Measurements from ENCODE around the gene ARSH. TPM values are rescaled to one million over a fixed set of nuclear protein-coding genes. Genes with fewer than 3 reads are reported as not detected.

The ARSH gene
- total RNA-seq, 1 experiment from 2014 or later: not detected

DNA sequence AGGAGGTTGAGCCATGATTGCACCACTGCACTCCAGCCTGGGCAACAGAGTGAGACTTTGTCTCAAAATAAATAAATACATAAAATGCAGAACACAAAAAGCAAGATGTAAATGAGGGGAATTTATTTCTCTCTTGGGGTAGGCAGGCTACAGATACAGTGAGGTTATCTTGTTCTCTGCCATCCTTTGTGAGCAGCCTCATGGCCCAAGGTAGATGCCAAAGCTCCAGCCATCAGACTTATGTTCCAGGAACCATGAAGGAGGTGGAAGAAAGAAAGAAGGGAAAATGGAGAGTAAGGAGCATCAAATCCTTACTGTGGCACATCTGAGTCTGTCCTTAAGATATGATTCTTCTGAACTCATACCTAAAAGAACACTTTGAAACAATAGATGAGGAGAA lies 11.1 kb downstream of the ARSH start:
- CTCF ChIA-PET: no interaction called here
- intact Hi-C loops (cut with micrococcal nuclease): no loop called here

More for the DNA sequence above, 11.1 kb downstream of the ARSH start:
- H3K9me3 ChIP-seq (ENCODE audit: control insufficient read depth in 1 of 2, insufficient read depth in 1 of 2, low read depth in 1 of 2, low read length in 2 of 2): no peaks in the 10 kb centered on the region
- no peak overlapping the region for H3K4me2 ChIP-seq (ENCODE audit: low read length)
- no peak overlapping the region for H3K9ac ChIP-seq (ENCODE audit: low read length)
- no peak overlapping the region for H3K4me3 ChIP-seq (replicated peaks in 1 of 2; ENCODE audit: low read depth in 1 of 2, low read length in 2 of 2)
- H3K27me3 ChIP-seq (ENCODE audit: insufficient read depth, low read length): no peaks in the 10 kb centered on the region
- H3K79me2 ChIP-seq (ENCODE audit: insufficient read depth, low read length): no peaks in the 10 kb centered on the region
- no peaks in the 10 kb centered on the region for H3K4me1 ChIP-seq (ENCODE audit: control insufficient read depth in 1 of 2, insufficient read depth in 2 of 2, low read length in 2 of 2)
- H4K20me1 ChIP-seq (ENCODE audit: insufficient read depth): no peaks in the 10 kb centered on the region
- DNase-seq (ENCODE audit: low read depth, low spot score): no peak
- RAD21 ChIA-PET (ENCODE audit: low non-redundant PET in 1 of 2, low total read pairs in 2 of 2, uncharacterized antibody in 2 of 2, unreplicated experiment in 2 of 2): no interaction called here
- no peak for ATAC-seq
- no peak overlapping the region for H2AFZ ChIP-seq (ENCODE audit: low read depth, low read length, poor library complexity, severe bottlenecking)
- BruUV-seq (replicated peaks): no TSS peak
- TF ChIP-seq ZFX (IDR thresholded peaks at IDR 0.05) (no peak), RAD21 (IDR thresholded peaks at IDR 0.05; ENCODE audit: low read depth) (no peak), FOSL1 (IDR thresholded peaks at IDR 0.05; ENCODE audit: low read depth) (no peak), TCF7L2 (IDR thresholded peaks at IDR 0.05; ENCODE audit: borderline replicate concordance, extremely low read depth, insufficient read depth, insufficient read length) (no peak), CEBPB (IDR thresholded peaks at IDR 0.05; ENCODE audit: low read depth) (no peak), SIN3A (IDR thresholded peaks at IDR 0.05; ENCODE audit: low read depth) (no peak), JUND (IDR thresholded peaks at IDR 0.05) (no peak), EGR1 (IDR thresholded peaks at IDR 0.05; ENCODE audit: low read depth) (no peak), EZH2 (IDR thresholded peaks at IDR 0.05) (no peak), ZNF274 (IDR thresholded peaks at IDR 0.05; ENCODE audit: low read depth, low read length) (no peak), POLR2A (IDR thresholded peaks at IDR 0.05; ENCODE audit: borderline replicate concordance, extremely low read depth, insufficient read depth, insufficient read length) (no peak), POLR2AphosphoS5 (IDR thresholded peaks at IDR 0.05; ENCODE audit: low read depth, low read length) (no peak)
- TF ChIP-seq, protein P1, sequence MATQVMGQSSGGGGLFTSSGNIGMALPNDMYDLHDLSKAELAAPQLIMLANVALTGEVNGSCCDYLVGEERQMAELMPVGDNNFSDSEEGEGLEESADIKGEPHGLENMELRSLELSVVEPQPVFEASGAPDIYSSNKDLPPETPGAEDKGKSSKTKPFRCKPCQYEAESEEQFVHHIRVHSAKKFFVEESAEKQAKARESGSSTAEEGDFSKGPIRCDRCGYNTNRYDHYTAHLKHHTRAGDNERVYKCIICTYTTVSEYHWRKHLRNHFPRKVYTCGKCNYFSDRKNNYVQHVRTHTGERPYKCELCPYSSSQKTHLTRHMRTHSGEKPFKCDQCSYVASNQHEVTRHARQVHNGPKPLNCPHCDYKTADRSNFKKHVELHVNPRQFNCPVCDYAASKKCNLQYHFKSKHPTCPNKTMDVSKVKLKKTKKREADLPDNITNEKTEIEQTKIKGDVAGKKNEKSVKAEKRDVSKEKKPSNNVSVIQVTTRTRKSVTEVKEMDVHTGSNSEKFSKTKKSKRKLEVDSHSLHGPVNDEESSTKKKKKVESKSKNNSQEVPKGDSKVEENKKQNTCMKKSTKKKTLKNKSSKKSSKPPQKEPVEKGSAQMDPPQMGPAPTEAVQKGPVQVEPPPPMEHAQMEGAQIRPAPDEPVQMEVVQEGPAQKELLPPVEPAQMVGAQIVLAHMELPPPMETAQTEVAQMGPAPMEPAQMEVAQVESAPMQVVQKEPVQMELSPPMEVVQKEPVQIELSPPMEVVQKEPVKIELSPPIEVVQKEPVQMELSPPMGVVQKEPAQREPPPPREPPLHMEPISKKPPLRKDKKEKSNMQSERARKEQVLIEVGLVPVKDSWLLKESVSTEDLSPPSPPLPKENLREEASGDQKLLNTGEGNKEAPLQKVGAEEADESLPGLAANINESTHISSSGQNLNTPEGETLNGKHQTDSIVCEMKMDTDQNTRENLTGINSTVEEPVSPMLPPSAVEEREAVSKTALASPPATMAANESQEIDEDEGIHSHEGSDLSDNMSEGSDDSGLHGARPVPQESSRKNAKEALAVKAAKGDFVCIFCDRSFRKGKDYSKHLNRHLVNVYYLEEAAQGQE (IDR thresholded peaks at IDR 0.05; ENCODE audit: low read depth): no peak
- H3K36me3 ChIP-seq (ENCODE audit: control insufficient read depth in 1 of 2, insufficient read depth in 2 of 2, low read length in 2 of 2): no peaks in the 10 kb centered on the region
- no peak overlapping the region for H3K27ac ChIP-seq (ENCODE audit: low read depth, low read length)
- POLR2A ChIA-PET: no interaction called here
- H3K9me2 ChIP-seq (ENCODE audit: insufficient read depth): no peaks in the 10 kb centered on the region
